K562 (cell line): ENCODE measurements around the gene MTHFR. TPM values are rescaled to one million over a fixed set of nuclear protein-coding genes. Genes with fewer than 3 reads are reported as not detected.
"Not testable (repeated sequence)": the region's sequence is repeated elsewhere in the genome, so short reads cannot be mapped to it uniquely, and the experiment has no call there.

ENCODE experiments used
- ARHGAP35 ChIP-seq: fragments of 450-650 bp; IDR thresholded peaks from 2 replicates; pipeline ENCODE4 v1.6.1; 2018; ENCODE audit not compliant: partially characterized antibody
- DMBX1 ChIP-seq: fragments of 250-450 bp; sonication (Bioruptor Pico); IDR thresholded peaks from 2 replicates; pipeline ENCODE4 v1.8.0; 2022; ENCODE audit warnings: inconsistent platforms, mild to moderate bottlenecking, moderate library complexity, borderline replicate concordance
- POLR2B ChIP-seq: fragments of 450-650 bp; IDR thresholded peaks from 2 replicates; pipeline ENCODE4 v1.6.1; 2018; ENCODE audit warnings: low read depth; ENCODE audit not compliant: partially characterized antibody
- ZBTB40 ChIP-seq, 2 experiments: fragments of 450-650 bp in 1 of 2; sonication (generic) in 1 of 2; formaldehyde crosslinking in 1 of 2; IDR thresholded peaks; 2 replicates each; pipeline versions ENCODE4 v1.7.1 to v1.9.0; 2016 to 2022; ENCODE audit warnings: inconsistent platforms in 1 of 2, mild to moderate bottlenecking in 1 of 2, missing genetic modification reagents in 1 of 2
- polyA plus RNA-seq, 8 experiments: library from polyadenylated mRNA; depleted of rRNA in 4 of 8; stranded (reverse) in 5 of 8; unstranded in 3 of 8; fragments of >200 nt; fragmentation: Nextera tagmentation in 2 of 8; fragmentation: Illumina TruSeq in 1 of 8; extraction: Ambion mirVana in 2 of 8; extraction: Trizol in 1 of 8; gene quantifications; 2 replicates each; pipeline versions ENCODE4 v1.2.1 to v1.2.3, GENCODE V29; 2011 to 2014; ENCODE audit warnings: inconsistent platforms in 1 of 8, missing spikeins in 1 of 8
- total RNA-seq, 7 experiments: library from RNA; depleted of rRNA in 6 of 7; stranded (reverse); fragments of >200 nt in 6 of 7; fragmentation: Illumina TruSeq in 2 of 7; extraction: Trizol in 2 of 7; gene quantifications; 2 replicates each; pipeline versions ENCODE4 v1.2.1 to v1.2.3, GENCODE V29; 2011 to 2021; ENCODE audit warnings: low replicate concordance in 1 of 7
- TF ChIP-seq, protein P1 (sequence below): sonication (generic); formaldehyde crosslinking; IDR thresholded peaks from 2 replicates; pipeline ENCODE4 v1.8.0; 2023; ENCODE audit warnings: mild to moderate bottlenecking, missing genetic modification reagents

Gene MTHFR
- total and polyA plus RNA-seq, 9 of the 15 experiments (the other 6 are each of a cell fraction or from before 2014, with no cell fraction given) = 5.0 to 104 (median 62.6) TPM

- peak; percentile 35 for TF ChIP-seq ZBTB40 (IDR thresholded peaks at IDR 0.05)
- TF ChIP-seq ZBTB40 (CRISPR knock-in tag; IDR thresholded peaks at IDR 0.05) = not testable (repeated sequence)
- 0 out of 2 replicates have a peak, but pooled peaks have one; percentile 64 for TF ChIP-seq DMBX1 (CRISPR knock-in tag)
- TF ChIP-seq, protein P1, sequence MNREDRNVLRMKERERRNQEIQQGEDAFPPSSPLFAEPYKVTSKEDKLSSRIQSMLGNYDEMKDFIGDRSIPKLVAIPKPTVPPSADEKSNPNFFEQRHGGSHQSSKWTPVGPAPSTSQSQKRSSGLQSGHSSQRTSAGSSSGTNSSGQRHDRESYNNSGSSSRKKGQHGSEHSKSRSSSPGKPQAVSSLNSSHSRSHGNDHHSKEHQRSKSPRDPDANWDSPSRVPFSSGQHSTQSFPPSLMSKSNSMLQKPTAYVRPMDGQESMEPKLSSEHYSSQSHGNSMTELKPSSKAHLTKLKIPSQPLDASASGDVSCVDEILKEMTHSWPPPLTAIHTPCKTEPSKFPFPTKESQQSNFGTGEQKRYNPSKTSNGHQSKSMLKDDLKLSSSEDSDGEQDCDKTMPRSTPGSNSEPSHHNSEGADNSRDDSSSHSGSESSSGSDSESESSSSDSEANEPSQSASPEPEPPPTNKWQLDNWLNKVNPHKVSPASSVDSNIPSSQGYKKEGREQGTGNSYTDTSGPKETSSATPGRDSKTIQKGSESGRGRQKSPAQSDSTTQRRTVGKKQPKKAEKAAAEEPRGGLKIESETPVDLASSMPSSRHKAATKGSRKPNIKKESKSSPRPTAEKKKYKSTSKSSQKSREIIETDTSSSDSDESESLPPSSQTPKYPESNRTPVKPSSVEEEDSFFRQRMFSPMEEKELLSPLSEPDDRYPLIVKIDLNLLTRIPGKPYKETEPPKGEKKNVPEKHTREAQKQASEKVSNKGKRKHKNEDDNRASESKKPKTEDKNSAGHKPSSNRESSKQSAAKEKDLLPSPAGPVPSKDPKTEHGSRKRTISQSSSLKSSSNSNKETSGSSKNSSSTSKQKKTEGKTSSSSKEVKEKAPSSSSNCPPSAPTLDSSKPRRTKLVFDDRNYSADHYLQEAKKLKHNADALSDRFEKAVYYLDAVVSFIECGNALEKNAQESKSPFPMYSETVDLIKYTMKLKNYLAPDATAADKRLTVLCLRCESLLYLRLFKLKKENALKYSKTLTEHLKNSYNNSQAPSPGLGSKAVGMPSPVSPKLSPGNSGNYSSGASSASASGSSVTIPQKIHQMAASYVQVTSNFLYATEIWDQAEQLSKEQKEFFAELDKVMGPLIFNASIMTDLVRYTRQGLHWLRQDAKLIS (CRISPR knock-in tag) = 0 out of 2 replicates have a peak, but pooled peaks have one; percentile 0
- peak; percentile 56 for TF ChIP-seq POLR2B
- TF ChIP-seq ARHGAP35 = peak; percentile 2
These were observed 1.7 kb downstream of the MTHFR start (continued) for GRCh38 chr1:11803924-11804665.
